Left renal cortex interstitium (tissue), 4 donors: ENCODE data around the gene RPL12. TPM values are rescaled to one million over a fixed set of nuclear protein-coding genes. Genes with fewer than 3 reads are reported as not detected.

Experiments
- DNase-seq, 4 donors: peaks; one replicate each; pipeline ENCODE4 v3.0.0-alpha.2; 2013; ENCODE audit warnings: low read depth in 4 of 4, low spot score in 2 of 4, missing footprints in 1 of 4
- polyA plus RNA-seq, 4 donors: library from polyadenylated mRNA; unstranded; fragments of 120-200 nt; gene quantifications; one replicate each; pipeline ENCODE4 v1.2.1, GENCODE V29; 2013; ENCODE audit not compliant: insufficient read length in 4 of 4

The RPL12 gene
- polyA plus RNA-seq, 4 donors = 1,443 to 1,801 (median 1,637) TPM

DNA sequence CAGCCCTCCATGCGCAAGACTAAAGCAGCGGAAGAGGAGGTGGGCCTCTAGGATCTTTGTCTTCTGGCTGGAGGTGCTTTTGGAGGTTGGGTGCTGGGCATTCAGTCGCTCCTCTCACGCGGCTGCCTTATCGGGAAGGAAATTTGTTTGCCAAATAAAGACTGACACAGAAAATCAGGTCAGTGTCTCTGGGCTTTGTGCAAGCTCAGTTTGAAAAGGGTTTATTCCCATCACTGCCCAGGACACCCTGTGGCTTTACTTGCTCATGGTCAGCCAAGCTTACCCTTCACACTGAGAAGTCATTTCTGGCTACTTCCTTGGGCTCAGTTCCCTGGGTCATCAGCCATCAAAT lies 43.7 kb downstream of the RPL12 start:
- DNase-seq = no peak

GRCh38 chr9:127406799-127407491 lies 44.3 kb downstream of the RPL12 start:
- no peak for DNase-seq

GRCh38 chr9:127405344-127406125 lies 45.7 kb downstream of the RPL12 start:
- DNase-seq = no peak

- DNase-seq = no peak
These were observed 46.6 kb downstream of the RPL12 start for GRCh38 chr9:127404631-127405030.

- no peak for DNase-seq
These were observed 47.6 kb downstream of the RPL12 start for GRCh38 chr9:127403507-127404192.

DNA sequence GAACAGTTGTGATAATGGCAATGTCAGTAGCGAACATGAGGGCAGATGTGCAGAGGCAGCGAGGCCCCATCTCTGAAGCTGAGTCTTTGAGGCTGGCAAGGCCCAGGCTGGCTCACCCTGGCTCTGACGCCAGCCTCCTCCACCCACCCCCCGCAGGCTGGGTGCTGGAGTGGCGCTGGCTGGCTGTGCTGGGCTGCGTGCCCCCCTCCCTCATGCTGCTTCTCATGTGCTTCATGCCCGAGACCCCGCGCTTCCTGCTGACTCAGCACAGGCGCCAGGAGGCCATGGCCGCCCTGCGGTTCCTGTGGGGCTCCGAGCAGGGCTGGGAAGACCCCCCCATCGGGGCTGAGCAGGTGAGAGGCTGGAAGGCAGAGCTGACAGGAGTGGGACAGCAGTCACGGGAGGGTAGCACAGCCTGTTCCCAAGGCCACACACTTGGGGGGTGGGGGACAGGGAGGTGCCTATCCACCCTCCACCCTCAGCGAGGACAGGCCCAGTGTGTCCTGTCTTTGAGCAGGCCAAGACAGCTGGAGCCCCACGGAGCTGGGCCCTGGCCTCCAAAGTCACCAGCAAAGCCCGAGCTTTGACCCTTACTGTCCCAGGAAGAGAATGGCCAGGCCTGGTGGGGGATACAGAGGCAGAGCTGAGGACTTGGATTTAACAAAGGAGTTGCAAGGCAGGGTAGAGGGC lies 48.7 kb downstream of the RPL12 start:
- DNase-seq = no peak

DNA sequence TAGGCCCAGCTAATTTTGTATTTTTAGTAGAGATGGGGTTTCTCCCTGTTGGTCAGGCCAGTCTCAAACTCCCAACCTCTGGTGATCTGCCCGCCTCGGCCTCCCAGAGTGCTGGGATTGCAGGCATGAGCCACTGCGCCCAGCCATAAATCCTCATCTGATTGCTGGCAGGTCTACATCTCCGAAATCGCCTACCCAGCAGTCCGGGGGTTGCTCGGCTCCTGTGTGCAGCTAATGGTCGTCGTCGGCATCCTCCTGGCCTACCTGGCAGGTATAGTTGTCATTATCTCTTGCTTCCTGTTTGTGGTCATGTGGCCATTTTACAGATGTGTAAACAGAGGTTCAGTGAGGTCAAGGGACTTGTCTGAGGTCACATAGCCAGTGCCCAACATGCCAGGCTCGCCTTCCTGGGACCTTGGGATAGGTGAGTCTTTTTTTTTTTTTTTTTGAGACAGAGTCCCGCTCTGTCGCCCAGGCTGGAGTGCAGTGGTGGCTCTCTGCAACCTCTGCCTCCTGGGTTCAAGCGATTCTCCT lies 51.4 kb downstream of the RPL12 start:
- no peak for DNase-seq

GRCh38 chr9:127398715-127399400 lies 52.3 kb downstream of the RPL12 start:
- no peak for DNase-seq

- DNase-seq = no peak
These were observed 52.9 kb downstream of the RPL12 start for GRCh38 chr9:127398275-127398647.

Other genes with a start within 250 kb of the RPL12 start
- 10 to 100 TPM; 12.9 to 19.8 (median 16.7) TPM for gene GARNL3, start 186.6 kb downstream of the RPL12 start, polyA plus RNA-seq
- gene SLC2A8, start 54.2 kb downstream of the RPL12 start, polyA plus RNA-seq = 10 to 100 TPM; 13.9 to 31.6 (median 22.1) TPM
- gene ZNF79, start 27.0 kb downstream of the RPL12 start, polyA plus RNA-seq = 1 to 10 TPM; 7.0 to 7.7 (median 7.1) TPM
- 10 to 100 TPM; 14.2 to 26.1 (median 19.1) TPM for gene LRSAM1, start 104 bp upstream of the RPL12 start, polyA plus RNA-seq
- gene STXBP1, start 160.9 kb upstream of the RPL12 start, polyA plus RNA-seq = 10 to 100 TPM; 23.6 to 38.6 (median 31.6) TPM